ENCODE results near the gene CNTNAP2. TPM values are rescaled to one million over a fixed set of nuclear protein-coding genes. Genes with fewer than 3 reads are reported as not detected.

CNTNAP2 gene
- total and polyA plus RNA-seq, 2 of the 13 experiments (the other 11 are each of a cell fraction or from before 2014, with no cell fraction given), result 0.40 to 0.42 TPM

- no peak for ATAC-seq
- no TSS peak for BruUV-seq (replicated peaks)
- intact Hi-C loops (cut with micrococcal nuclease; ENCODE audit: unreplicated experiment) (no loop called here), in situ Hi-C loops (cut with HindIII; ENCODE audit: extremely low pct_ligation_motif_present, low pct_unique_long_range_greater_than_20kb) (no loop called here)
- 1% methylated on average over 3 of the region's 3 CpGs for WGBS (ENCODE audit: low lambda C conversion rate)
- H3K27me3 ChIP-seq (ENCODE audit: control insufficient read depth in 1 of 2, insufficient read depth in 2 of 2, low read length in 2 of 2), result no peaks in the 10 kb centered on the region
- POLR2A ChIA-PET, result no interaction called here
- no peaks in the 10 kb centered on the region for H4K20me1 ChIP-seq (ENCODE audit: insufficient read depth, low read length)
- H3K27ac ChIP-seq (ENCODE audit: extremely low read length, insufficient read depth, low read length), result no peak overlapping the region
- peaks cover 27% of the 10 kb centered on the region for H3K9me3 ChIP-seq (ENCODE audit: low read length)
- no peak for DNase-seq (ENCODE audit: low spot score)
- no peak overlapping the region for H3K4me3 ChIP-seq (replicated peaks in 1 of 3; ENCODE audit: insufficient read depth in 1 of 3, low read depth in 2 of 3, low read length in 3 of 3)
- H3K79me2 ChIP-seq (ENCODE audit: insufficient read depth, low read length), result no peaks in the 10 kb centered on the region
- CTCF ChIA-PET (ENCODE audit: low intra/inter-chr PET ratio, low total read pairs), result no interaction called here
- TF ChIP-seq ZNF260 (CRISPR knock-in tag; IDR thresholded peaks at IDR 0.05; ENCODE audit: borderline replicate concordance, low read depth), result no peak
- no peak for TF ChIP-seq ZNF850 (CRISPR knock-in tag; conservative IDR thresholded peaks at IDR 0.05)
- TF ChIP-seq SRY (CRISPR knock-in tag; IDR thresholded peaks at IDR 0.05), result no peak
- TF ChIP-seq ZFP36L1 (CRISPR knock-in tag; IDR thresholded peaks at IDR 0.05), result no peak
- no peak for FAIRE-seq
- no peak overlapping the region for H2AFZ ChIP-seq (ENCODE audit: low read length)
- H3K4me1 ChIP-seq (ENCODE audit: insufficient read depth, low read length), result no peaks in the 10 kb centered on the region
- no peaks in the 10 kb centered on the region for H3K36me3 ChIP-seq (replicated peaks in 1 of 2; ENCODE audit: control insufficient read depth in 1 of 2, insufficient read depth in 2 of 2, low read length in 2 of 2)
- no peak overlapping the region for H3K9ac ChIP-seq (ENCODE audit: insufficient read depth, low read depth, low read length)
- H3K4me2 ChIP-seq (ENCODE audit: low read depth, low read length), result no peak overlapping the region
Observed at GRCh38 chr7:147809786-147810185, 1693.2 kb downstream of the CNTNAP2 start.

DNA sequence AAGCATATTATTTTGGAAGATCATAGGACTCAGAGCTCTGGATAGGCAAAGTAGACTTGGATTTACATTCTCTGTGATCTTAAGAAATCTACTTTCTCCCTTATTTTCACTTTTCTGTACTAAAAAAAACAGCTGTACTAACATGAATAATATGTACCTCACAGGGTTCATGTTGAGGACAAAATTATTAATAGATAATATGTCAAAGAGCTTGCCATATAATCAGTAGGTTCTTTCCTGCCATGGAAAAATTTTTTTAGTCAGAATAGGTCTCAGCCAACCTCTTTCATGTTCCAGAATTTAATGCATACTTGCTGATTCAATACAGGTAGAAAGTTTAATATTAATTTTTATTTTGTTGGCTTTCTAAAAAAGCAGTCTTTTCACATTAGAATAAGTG is 1693.7 kb downstream of the CNTNAP2 start:
- Histone ChIP-seq H3K4me1 (ENCODE audit: insufficient read depth, low read length) (no peaks in the 10 kb centered on the region), H3K9ac (ENCODE audit: insufficient read depth, low read depth, low read length) (no peak overlapping the region), H4K20me1 (ENCODE audit: insufficient read depth, low read length) (no peaks in the 10 kb centered on the region), H3K79me2 (ENCODE audit: insufficient read depth, low read length) (no peaks in the 10 kb centered on the region), H3K9me3 (ENCODE audit: low read length) (peaks cover 22% of the 10 kb centered on the region), H3K27me3 (ENCODE audit: control insufficient read depth in 1 of 2, insufficient read depth in 2 of 2, low read length in 2 of 2) (no peaks in the 10 kb centered on the region), H3K4me3 (replicated peaks in 1 of 3; ENCODE audit: insufficient read depth in 1 of 3, low read depth in 2 of 3, low read length in 3 of 3) (no peak overlapping the region), H3K27ac (ENCODE audit: extremely low read length, insufficient read depth, low read length) (no peak overlapping the region), H3K36me3 (replicated peaks in 1 of 2; ENCODE audit: control insufficient read depth in 1 of 2, insufficient read depth in 2 of 2, low read length in 2 of 2) (no peaks in the 10 kb centered on the region), H3K4me2 (ENCODE audit: low read depth, low read length) (no peak overlapping the region), H2AFZ (ENCODE audit: low read length) (no peak overlapping the region)
- ChIA-PET POLR2A (no interaction called here), CTCF (ENCODE audit: low intra/inter-chr PET ratio, low total read pairs) (no interaction called here)
- FAIRE-seq (no peak), DNase-seq (ENCODE audit: low spot score) (no peak), ATAC-seq (no peak)
- in situ Hi-C loops (cut with HindIII; ENCODE audit: extremely low pct_ligation_motif_present, low pct_unique_long_range_greater_than_20kb), result no loop called here
- BruUV-seq (replicated peaks), result no TSS peak
- intact Hi-C loops (cut with micrococcal nuclease; ENCODE audit: unreplicated experiment), result no loop called here
- TF ChIP-seq, protein P1, sequence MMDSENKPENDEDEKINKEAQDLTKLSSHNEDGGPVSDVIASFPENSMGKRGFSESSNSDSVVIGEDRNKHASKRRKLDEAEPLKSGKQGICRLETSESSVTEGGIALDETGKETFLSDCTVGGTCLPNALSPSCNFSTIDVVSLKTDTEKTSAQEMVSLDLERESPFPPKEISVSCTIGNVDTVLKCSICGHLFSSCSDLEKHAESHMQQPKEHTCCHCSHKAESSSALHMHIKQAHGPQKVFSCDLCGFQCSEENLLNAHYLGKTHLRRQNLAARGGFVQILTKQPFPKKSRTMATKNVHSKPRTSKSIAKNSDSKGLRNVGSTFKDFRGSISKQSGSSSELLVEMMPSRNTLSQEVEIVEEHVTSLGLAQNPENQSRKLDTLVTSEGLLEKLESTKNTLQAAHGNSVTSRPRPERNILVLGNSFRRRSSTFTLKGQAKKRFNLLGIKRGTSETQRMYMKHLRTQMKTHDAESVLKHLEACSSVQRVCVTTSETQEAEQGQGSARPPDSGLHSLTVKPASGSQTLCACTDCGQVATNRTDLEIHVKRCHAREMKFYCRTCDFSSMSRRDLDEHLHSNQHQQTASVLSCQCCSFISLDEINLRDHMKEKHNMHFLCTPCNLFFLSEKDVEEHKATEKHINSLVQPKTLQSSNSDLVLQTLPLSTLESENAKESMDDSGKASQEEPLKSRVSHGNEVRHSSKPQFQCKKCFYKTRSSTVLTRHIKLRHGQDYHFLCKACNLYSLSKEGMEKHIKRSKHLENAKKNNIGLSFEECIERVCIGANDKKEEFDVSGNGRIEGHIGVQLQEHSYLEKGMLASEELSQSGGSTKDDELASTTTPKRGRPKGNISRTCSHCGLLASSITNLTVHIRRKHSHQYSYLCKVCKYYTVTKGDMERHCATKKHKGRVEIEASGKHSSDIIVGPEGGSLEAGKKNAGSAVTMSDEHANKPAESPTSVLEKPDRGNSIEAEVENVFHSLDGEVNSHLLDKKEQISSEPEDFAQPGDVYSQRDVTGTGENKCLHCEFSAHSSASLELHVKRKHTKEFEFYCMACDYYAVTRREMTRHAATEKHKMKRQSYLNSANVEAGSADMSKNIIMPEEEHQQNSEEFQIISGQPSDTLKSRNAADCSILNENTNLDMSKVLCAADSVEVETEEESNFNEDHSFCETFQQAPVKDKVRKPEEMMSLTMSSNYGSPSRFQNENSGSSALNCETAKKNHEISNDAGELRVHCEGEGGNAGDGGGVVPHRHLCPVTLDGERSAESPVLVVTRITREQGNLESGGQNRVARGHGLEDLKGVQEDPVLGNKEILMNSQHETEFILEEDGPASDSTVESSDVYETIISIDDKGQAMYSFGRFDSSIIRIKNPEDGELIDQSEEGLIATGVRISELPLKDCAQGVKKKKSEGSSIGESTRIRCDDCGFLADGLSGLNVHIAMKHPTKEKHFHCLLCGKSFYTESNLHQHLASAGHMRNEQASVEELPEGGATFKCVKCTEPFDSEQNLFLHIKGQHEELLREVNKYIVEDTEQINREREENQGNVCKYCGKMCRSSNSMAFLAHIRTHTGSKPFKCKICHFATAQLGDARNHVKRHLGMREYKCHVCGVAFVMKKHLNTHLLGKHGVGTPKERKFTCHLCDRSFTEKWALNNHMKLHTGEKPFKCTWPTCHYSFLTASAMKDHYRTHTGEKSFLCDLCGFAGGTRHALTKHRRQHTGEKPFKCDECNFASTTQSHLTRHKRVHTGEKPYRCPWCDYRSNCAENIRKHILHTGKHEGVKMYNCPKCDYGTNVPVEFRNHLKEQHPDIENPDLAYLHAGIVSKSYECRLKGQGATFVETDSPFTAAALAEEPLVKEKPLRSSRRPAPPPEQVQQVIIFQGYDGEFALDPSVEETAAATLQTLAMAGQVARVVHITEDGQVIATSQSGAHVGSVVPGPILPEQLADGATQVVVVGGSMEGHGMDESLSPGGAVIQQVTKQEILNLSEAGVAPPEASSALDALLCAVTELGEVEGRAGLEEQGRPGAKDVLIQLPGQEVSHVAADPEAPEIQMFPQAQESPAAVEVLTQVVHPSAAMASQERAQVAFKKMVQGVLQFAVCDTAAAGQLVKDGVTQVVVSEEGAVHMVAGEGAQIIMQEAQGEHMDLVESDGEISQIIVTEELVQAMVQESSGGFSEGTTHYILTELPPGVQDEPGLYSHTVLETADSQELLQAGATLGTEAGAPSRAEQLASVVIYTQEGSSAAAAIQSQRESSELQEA (CRISPR knock-in tag; IDR thresholded peaks at IDR 0.05; ENCODE audit: not compliant biosample characterization), result no peak
- TF ChIP-seq FUBP1 (CRISPR knock-in tag; IDR thresholded peaks at IDR 0.05; ENCODE audit: borderline replicate concordance), result no peak
